Activated gamma-delta T cell treated with Interleukin-2 at 50 U/mL for 16 hours (primary cell): Measurements from ENCODE around the gene CLN3.
A peak's percentile ranks its signal among the peaks of the same experiment; 100 is the strongest.
"Not testable (repeated sequence)": the region's sequence is repeated elsewhere in the genome, so short reads cannot be mapped to it uniquely, and the experiment has no call there.

Source experiments
- DNase-seq: peaks from one replicate; pipeline ENCODE4 v3.0.0-alpha.2; 2020

Gene CLN3

GRCh38 chr16:28491970-28492474, at the start of gene CLN3:
TSS of gene CLN3 (minus strand) at chr16:28492074. CDS start at chr16:28491759, 315 bp downstream.
- DNase-seq = peak; percentile 83

- no peak for DNase-seq
Observed at GRCh38 chr16:28540346-28540745, 48.5 kb upstream of the CLN3 start.

- no peak for DNase-seq
Observed at GRCh38 chr16:28538733-28539596, 47.1 kb upstream of the CLN3 start, which contains the start of gene NUPR1. TSS of gene NUPR1 (minus strand) at chr16:28538974. CDS start at chr16:28538907, 67 bp downstream.

- no peak for DNase-seq
Observed at GRCh38 chr16:28537964-28538732, 46.3 kb upstream of the CLN3 start.

GRCh38 chr16:28537076-28537475, 45.2 kb upstream of the CLN3 start:
- DNase-seq = no peak

GRCh38 chr16:28534542-28535373, 42.9 kb upstream of the CLN3 start:
- DNase-seq = no peak

GRCh38 chr16:28532940-28533647, 41.2 kb upstream of the CLN3 start:
- DNase-seq = no peak

- DNase-seq = no peak
Observed at GRCh38 chr16:28531777-28532744, 40.2 kb upstream of the CLN3 start.

GRCh38 chr16:28529124-28529523, 37.2 kb upstream of the CLN3 start:
- no peak for DNase-seq

GRCh38 chr16:28528463-28528867, 36.6 kb upstream of the CLN3 start:
- DNase-seq = no peak

- DNase-seq = no peak
Observed at GRCh38 chr16:28527985-28528384, 36.1 kb upstream of the CLN3 start.

- not testable (repeated sequence) for DNase-seq
Observed at GRCh38 chr16:28527100-28527785, 35.4 kb upstream of the CLN3 start.

- DNase-seq = no peak
Observed at GRCh38 chr16:28526201-28527099, 34.6 kb upstream of the CLN3 start.

GRCh38 chr16:28524681-28525171, 32.9 kb upstream of the CLN3 start:
- DNase-seq = no peak

GRCh38 chr16:28522792-28523191, 30.9 kb upstream of the CLN3 start:
- DNase-seq = no peak

GRCh38 chr16:28521436-28521835, 29.6 kb upstream of the CLN3 start:
- DNase-seq = no peak

- DNase-seq = no peak
Observed at GRCh38 chr16:28520672-28521071, 28.8 kb upstream of the CLN3 start.

- no peak for DNase-seq
Observed at GRCh38 chr16:28514246-28514645, 22.4 kb upstream of the CLN3 start.
